ENCODE measurements around the gene DYNLRB2. TPM values are rescaled to one million over a fixed set of nuclear protein-coding genes. Genes with fewer than 3 reads are reported as not detected.

DYNLRB2 gene
- total and polyA plus RNA-seq, 2 of the 13 experiments (the other 11 are each of a cell fraction or from before 2014, with no cell fraction given), result not detected

DNA sequence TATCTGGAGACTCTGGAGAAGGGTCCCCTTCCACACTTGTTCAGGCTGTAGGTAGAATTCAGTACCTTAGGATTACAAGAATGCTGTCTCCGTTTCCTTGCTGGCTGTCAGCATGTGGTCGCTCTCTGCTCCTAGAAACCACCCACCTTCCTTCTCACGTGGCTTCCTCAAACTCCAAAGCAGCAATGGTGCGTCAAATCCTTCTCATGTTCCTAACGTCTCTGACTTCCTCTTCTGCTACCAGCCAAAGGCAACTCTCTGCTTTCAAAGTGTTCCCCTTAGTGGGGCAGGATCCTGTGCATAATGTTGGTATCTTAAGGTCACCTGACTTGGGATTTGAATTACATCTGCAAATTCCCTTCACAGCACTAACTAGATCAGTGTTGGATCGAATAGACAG lies 30.9 kb upstream of the DYNLRB2 start:
- CTCF ChIA-PET (ENCODE audit: low intra/inter-chr PET ratio, low total read pairs), result no interaction called here
- Histone ChIP-seq H3K4me2 (ENCODE audit: low read depth, low read length) (no peak overlapping the region), H2AFZ (ENCODE audit: low read length) (no peak overlapping the region), H3K4me3 (replicated peaks in 1 of 3; ENCODE audit: insufficient read depth in 1 of 3, low read depth in 2 of 3, low read length in 3 of 3) (no peak overlapping the region), H3K4me1 (ENCODE audit: insufficient read depth, low read length) (no peaks in the 10 kb centered on the region), H3K9me3 (ENCODE audit: low read length) (no peaks in the 10 kb centered on the region), H3K79me2 (ENCODE audit: insufficient read depth, low read length) (no peaks in the 10 kb centered on the region), H3K9ac (ENCODE audit: insufficient read depth, low read depth, low read length) (no peak overlapping the region), H3K36me3 (replicated peaks in 1 of 2; ENCODE audit: control insufficient read depth in 1 of 2, insufficient read depth in 2 of 2, low read length in 2 of 2) (no peaks in the 10 kb centered on the region), H3K27me3 (ENCODE audit: control insufficient read depth in 1 of 2, insufficient read depth in 2 of 2, low read length in 2 of 2) (no peaks in the 10 kb centered on the region; a peak in 2 of 5 replicates), H3K27ac (ENCODE audit: extremely low read length, insufficient read depth, low read length) (no peak overlapping the region), H4K20me1 (ENCODE audit: insufficient read depth, low read length) (no peaks in the 10 kb centered on the region)
- intact Hi-C loops (cut with micrococcal nuclease; ENCODE audit: unreplicated experiment) (no loop called here), in situ Hi-C loops (cut with HindIII; ENCODE audit: extremely low pct_ligation_motif_present, low pct_unique_long_range_greater_than_20kb) (loop anchor here (10.0 kb wide), 1 partner anchor 55 kb away; no protein-coding TSS in a partner anchor)
- ATAC-seq, result no peak
- FAIRE-seq, result no peak
- TF ChIP-seq ZNF850 (CRISPR knock-in tag; conservative IDR thresholded peaks at IDR 0.05) (no peak), FOXM1 (CRISPR knock-in tag; IDR thresholded peaks at IDR 0.05) (no peak), YEATS4 (CRISPR knock-in tag; IDR thresholded peaks at IDR 0.05; ENCODE audit: borderline replicate concordance) (no peak), ZNF629 (CRISPR knock-in tag; conservative IDR thresholded peaks at IDR 0.05) (no peak), FOXK1 (CRISPR knock-in tag; IDR thresholded peaks at IDR 0.05; ENCODE audit: borderline replicate concordance, low read depth) (no peak), ZNF292 (CRISPR knock-in tag; IDR thresholded peaks at IDR 0.05; ENCODE audit: borderline replicate concordance, low read depth) (no peak), NFRKB (IDR thresholded peaks at IDR 0.05) (no peak)
- TF ChIP-seq, protein P1, sequence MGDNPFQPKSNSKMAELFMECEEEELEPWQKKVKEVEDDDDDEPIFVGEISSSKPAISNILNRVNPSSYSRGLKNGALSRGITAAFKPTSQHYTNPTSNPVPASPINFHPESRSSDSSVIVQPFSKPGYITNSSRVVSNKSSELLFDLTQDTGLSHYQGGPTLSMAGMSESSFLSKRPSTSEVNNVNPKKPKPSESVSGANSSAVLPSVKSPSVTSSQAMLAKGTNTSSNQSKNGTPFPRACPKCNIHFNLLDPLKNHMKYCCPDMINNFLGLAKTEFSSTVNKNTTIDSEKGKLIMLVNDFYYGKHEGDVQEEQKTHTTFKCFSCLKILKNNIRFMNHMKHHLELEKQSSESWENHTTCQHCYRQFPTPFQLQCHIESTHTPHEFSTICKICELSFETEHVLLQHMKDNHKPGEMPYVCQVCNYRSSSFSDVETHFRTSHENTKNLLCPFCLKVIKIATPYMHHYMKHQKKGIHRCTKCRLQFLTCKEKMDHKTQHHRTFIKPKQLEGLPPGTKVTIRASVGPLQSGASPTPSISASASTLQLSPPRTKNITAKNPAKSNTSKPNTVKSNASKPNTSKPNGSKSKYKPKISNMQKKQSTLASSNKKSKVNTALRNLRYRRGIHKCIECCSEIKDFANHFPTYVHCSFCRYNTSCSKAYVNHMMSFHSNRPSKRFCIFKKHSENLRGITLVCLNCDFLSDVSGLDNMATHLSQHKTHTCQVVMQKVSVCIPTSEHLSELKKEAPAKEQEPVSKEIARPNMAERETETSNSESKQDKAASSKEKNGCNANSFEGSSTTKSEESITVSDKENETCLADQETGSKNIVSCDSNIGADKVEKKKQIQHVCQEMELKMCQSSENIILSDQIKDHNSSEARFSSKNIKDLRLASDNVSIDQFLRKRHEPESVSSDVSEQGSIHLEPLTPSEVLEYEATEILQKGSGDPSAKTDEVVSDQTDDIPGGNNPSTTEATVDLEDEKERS (CRISPR knock-in tag; IDR thresholded peaks at IDR 0.05), result no peak
- TF ChIP-seq, protein P2, sequence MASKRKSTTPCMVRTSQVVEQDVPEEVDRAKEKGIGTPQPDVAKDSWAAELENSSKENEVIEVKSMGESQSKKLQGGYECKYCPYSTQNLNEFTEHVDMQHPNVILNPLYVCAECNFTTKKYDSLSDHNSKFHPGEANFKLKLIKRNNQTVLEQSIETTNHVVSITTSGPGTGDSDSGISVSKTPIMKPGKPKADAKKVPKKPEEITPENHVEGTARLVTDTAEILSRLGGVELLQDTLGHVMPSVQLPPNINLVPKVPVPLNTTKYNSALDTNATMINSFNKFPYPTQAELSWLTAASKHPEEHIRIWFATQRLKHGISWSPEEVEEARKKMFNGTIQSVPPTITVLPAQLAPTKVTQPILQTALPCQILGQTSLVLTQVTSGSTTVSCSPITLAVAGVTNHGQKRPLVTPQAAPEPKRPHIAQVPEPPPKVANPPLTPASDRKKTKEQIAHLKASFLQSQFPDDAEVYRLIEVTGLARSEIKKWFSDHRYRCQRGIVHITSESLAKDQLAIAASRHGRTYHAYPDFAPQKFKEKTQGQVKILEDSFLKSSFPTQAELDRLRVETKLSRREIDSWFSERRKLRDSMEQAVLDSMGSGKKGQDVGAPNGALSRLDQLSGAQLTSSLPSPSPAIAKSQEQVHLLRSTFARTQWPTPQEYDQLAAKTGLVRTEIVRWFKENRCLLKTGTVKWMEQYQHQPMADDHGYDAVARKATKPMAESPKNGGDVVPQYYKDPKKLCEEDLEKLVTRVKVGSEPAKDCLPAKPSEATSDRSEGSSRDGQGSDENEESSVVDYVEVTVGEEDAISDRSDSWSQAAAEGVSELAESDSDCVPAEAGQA (IDR thresholded peaks at IDR 0.05; ENCODE audit: low read depth), result no peak
- TF ChIP-seq, protein P2 (CRISPR knock-in tag; IDR thresholded peaks at IDR 0.05; ENCODE audit: borderline replicate concordance), result no peak
- TF ChIP-seq, protein P3, sequence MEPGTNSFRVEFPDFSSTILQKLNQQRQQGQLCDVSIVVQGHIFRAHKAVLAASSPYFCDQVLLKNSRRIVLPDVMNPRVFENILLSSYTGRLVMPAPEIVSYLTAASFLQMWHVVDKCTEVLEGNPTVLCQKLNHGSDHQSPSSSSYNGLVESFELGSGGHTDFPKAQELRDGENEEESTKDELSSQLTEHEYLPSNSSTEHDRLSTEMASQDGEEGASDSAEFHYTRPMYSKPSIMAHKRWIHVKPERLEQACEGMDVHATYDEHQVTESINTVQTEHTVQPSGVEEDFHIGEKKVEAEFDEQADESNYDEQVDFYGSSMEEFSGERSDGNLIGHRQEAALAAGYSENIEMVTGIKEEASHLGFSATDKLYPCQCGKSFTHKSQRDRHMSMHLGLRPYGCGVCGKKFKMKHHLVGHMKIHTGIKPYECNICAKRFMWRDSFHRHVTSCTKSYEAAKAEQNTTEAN (CRISPR knock-in tag; conservative IDR thresholded peaks at IDR 0.05), result no peak
- TF ChIP-seq, protein P4, sequence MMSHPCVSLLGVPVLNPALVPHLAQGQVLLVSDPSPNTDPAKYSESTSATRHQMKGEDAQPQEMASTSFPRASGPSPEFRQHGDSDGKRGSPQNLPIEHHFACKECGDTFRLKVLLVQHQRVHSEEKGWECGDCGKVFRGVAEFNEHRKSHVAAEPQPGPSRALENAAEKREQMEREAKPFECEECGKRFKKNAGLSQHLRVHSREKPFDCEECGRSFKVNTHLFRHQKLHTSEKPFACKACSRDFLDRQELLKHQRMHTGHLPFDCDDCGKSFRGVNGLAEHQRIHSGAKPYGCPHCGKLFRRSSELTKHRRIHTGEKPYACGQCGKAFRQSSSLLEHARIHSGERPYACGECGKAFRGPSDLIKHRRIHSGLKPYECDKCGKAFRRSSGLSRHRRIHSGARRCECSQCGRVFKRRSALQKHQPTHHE (CRISPR knock-in tag; IDR thresholded peaks at IDR 0.05; ENCODE audit: borderline replicate concordance), result no peak
- TF ChIP-seq, protein P5, sequence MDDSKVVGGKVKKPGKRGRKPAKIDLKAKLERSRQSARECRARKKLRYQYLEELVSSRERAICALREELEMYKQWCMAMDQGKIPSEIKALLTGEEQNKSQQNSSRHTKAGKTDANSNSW (CRISPR knock-in tag; IDR thresholded peaks at IDR 0.05; ENCODE audit: borderline replicate concordance), result no peak
- BruUV-seq (replicated peaks), result no TSS peak
- no peak for DNase-seq (ENCODE audit: low spot score)
- 11% methylated on average over 6 of the region's 6 CpGs for WGBS (ENCODE audit: low lambda C conversion rate)
- POLR2A ChIA-PET, result no interaction called here

All from HepG2 (cell line).